ENCODE results near the gene MAB21L2.

- TF ChIP-seq, protein P1, sequence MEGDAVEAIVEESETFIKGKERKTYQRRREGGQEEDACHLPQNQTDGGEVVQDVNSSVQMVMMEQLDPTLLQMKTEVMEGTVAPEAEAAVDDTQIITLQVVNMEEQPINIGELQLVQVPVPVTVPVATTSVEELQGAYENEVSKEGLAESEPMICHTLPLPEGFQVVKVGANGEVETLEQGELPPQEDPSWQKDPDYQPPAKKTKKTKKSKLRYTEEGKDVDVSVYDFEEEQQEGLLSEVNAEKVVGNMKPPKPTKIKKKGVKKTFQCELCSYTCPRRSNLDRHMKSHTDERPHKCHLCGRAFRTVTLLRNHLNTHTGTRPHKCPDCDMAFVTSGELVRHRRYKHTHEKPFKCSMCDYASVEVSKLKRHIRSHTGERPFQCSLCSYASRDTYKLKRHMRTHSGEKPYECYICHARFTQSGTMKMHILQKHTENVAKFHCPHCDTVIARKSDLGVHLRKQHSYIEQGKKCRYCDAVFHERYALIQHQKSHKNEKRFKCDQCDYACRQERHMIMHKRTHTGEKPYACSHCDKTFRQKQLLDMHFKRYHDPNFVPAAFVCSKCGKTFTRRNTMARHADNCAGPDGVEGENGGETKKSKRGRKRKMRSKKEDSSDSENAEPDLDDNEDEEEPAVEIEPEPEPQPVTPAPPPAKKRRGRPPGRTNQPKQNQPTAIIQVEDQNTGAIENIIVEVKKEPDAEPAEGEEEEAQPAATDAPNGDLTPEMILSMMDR (IDR thresholded peaks at IDR 0.05), result no peak
- TF ChIP-seq POLR2A (IDR thresholded peaks at IDR 0.05) (no peak), EP300 (IDR thresholded peaks at IDR 0.05) (no peak)
Measured at GRCh38 chr4:150600812-150601445, 19.0 kb downstream of the MAB21L2 start.
